Mucosa of stomach (tissue), 1 donor: Measurements from ENCODE around the gene TBC1D1.

Experiments
- H3K27me3 ChIP-seq: one replicate; pipeline ENCODE4 v1.7.0; 2013; ENCODE audit warnings: mild to moderate bottlenecking, low read length; ENCODE audit not compliant: control insufficient read depth, insufficient read depth
- H3K36me3 ChIP-seq: one replicate; pipeline ENCODE4 v1.7.0; 2013; ENCODE audit warnings: low read length; ENCODE audit not compliant: control insufficient read depth, insufficient read depth
- H3K4me1 ChIP-seq: one replicate; pipeline ENCODE4 v1.7.0; 2013; ENCODE audit warnings: mild to moderate bottlenecking, low read length; ENCODE audit not compliant: control insufficient read depth, insufficient read depth
- H3K4me3 ChIP-seq: one replicate; pipeline ENCODE4 v1.7.0; 2013; ENCODE audit warnings: low read length
- H3K9ac ChIP-seq: one replicate; pipeline ENCODE4 v1.7.0; 2013; ENCODE audit warnings: mild to moderate bottlenecking, low read length, moderate library complexity
- H3K9me3 ChIP-seq: one replicate; pipeline ENCODE4 v1.7.0; 2013; ENCODE audit warnings: mild to moderate bottlenecking, low read length, moderate library complexity; ENCODE audit not compliant: control insufficient read depth
- donor health status: Pancreatic carcinoma.

TBC1D1 gene

DNA sequence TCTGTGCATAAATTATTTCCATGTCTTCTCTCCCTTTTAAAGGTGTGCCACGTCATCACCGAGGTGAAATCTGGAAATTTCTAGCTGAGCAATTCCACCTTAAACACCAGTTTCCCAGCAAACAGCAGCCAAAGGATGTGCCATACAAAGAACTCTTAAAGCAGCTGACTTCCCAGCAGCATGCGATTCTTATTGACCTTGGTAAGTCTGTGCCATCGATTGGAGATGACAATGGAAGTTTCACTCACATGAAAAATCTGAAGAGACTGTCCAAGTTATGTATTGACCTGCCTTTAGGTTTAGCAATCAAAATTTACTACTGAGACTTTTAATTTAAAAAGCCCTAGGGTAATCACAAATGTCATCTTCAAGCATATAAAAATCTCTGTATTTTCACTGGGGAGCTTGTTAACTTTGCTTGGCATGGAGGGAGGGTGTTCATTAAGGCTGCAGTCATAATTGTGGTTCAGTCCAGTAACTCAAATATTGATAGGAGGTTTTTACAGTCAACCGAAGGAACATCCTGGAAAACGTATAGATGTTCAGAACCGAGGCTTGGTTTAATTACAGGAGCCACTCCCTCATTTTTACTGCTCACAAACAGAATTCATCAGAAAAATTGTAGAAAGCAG, 212.2 kb downstream of the TBC1D1 start:
- Histone ChIP-seq H3K9ac (no peak overlapping the region), H3K4me3 (no peak overlapping the region), H3K4me1 (no peaks in the 10 kb centered on the region), H3K36me3 (no peaks in the 10 kb centered on the region), H3K9me3 (no peaks in the 10 kb centered on the region), H3K27me3 (no peaks in the 10 kb centered on the region)

DNA sequence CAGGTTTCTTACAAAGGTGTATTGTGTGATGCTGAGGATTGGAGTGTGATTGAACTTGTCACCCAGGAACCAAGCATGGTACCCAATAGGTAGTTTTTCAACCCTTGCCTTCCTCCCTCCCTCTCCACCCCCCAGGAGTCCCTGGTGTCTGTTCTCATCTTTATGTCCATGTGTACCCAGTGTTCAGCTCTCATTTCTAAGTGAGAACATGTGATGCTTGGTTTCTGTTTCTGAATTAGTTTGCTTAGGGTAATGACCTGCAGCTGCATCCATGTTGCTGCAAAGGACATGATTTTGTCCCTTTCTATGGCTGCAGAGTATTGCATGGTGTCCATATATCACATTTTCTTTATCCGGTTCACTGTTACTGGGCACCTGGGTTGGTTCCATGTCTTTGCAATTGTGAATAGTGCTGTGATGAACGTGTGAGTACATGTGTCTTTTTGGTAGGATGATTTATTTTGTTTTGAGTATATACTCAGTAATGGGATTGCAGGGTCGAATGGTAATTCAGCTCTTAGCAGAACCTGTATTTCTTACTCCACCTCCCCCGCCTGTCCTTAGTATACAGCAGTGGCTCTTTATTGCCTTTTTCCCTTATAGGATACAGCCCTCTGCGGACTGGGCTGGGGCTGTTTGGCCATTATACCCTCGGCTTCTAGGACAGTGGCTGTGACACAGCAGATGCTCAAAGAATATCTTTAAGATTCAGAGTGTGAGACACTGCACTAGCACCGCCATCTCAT, 214.8 kb downstream of the TBC1D1 start:
- H3K9me3 ChIP-seq: no peaks in the 10 kb centered on the region
- no peaks in the 10 kb centered on the region for H3K36me3 ChIP-seq
- H3K4me3 ChIP-seq: no peak overlapping the region
- H3K4me1 ChIP-seq: peaks cover 19% of the 10 kb centered on the region
- no peak overlapping the region for H3K9ac ChIP-seq
- no peaks in the 10 kb centered on the region for H3K27me3 ChIP-seq

DNA sequence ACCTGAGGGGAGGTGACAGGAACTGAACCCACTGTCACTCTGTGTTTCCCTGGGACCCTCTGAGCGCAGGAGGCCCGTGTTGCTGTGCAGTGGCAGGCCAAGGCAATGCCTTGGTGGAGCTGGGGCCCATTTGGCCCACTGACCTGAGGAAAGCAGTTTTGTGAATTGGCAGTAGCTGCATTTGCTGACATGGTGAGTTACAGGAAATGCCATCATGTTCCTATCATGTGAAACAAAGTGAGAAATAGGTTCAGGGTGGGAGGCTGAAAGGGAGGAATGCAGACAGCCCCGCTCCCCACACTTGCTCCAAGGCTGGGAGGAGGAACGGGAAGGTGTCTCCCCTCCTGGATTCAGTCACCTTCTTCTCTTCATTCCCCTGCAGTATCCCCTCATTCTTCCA, 215.4 kb downstream of the TBC1D1 start:
- peaks cover 24% of the 10 kb centered on the region for H3K4me1 ChIP-seq
- H3K4me3 ChIP-seq: no peak overlapping the region
- H3K9me3 ChIP-seq: no peaks in the 10 kb centered on the region
- H3K9ac ChIP-seq: no peak overlapping the region
- no peaks in the 10 kb centered on the region for H3K27me3 ChIP-seq
- no peaks in the 10 kb centered on the region for H3K36me3 ChIP-seq

DNA sequence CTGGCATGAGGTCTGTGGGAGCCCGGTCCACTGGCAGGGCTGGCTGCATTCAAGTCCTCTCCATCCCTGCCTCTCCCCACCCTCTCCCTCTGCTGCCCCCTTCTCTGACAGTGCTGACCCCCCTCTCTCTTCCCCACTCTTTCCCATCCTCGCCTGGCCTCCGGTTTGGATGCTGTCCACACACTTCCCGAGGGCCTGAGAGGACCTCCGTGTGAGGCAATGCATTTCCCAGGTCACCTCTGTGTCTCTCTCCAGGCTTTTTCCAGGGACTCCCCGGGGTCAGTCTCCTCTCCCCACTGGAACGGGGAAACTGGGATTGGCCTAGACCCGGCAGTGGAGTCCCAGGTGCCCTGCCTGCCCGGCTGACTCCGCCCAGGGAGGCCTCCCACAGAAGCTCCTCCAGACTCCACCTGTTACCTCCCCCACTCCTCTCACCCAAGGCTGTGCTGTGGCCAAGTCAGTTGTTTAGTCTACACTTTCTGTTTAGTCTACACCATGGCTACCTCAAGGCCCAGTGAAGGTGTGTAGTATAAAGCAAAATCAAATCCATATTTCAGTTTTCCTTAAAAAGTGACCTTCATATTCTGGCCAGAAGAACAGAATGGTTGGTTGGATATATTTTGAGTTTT, 216.1 kb downstream of the TBC1D1 start:
- Histone ChIP-seq H3K4me3 (no peak overlapping the region), H3K9ac (no peak overlapping the region), H3K4me1 (peaks cover 24% of the 10 kb centered on the region), H3K36me3 (no peaks in the 10 kb centered on the region), H3K9me3 (no peaks in the 10 kb centered on the region), H3K27me3 (no peaks in the 10 kb centered on the region)

DNA sequence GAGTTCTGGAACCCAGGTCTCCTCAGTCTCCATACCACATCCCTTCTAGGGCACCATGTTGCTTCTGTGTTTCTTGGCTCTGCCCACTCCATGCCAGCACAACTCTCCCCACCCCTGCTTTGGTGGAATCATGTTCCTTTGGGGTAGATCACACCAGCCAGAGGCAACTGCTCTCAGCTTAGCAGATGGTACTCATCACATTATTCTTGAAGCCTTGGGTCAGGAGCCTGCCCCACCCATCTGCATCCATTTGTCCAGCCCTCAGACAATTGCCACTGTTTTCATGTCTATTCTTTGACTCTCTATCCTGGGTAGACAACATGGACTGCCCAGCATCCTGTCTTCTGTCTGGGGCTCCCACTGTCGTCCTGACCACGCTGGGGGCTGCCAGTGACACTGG, 216.9 kb downstream of the TBC1D1 start:
- H3K4me3 ChIP-seq: no peak overlapping the region
- no peak overlapping the region for H3K9ac ChIP-seq
- H3K36me3 ChIP-seq: no peaks in the 10 kb centered on the region
- H3K4me1 ChIP-seq: peaks cover 24% of the 10 kb centered on the region
- no peaks in the 10 kb centered on the region for H3K27me3 ChIP-seq
- no peaks in the 10 kb centered on the region for H3K9me3 ChIP-seq

DNA sequence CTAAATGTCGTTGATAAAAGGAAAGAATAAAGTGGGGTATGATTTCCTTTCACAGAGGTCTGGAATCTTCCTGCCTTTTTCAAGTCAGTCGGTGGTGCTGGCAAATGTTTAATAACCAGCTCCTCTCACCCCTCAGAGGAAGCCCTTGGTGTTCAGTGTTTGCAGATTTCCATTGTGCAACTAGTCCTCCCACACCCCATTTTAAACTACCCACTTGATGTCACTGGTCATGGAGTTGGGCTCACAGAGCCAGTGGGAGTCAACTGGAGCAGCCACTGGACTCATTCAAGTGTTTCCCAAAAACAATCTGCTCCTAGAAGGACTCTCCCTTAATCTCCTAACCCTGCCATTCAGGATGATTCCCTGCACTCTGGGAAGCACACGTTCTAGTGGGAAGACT, 218.5 kb downstream of the TBC1D1 start:
- H3K9ac ChIP-seq: no peak overlapping the region
- H3K9me3 ChIP-seq: no peaks in the 10 kb centered on the region
- no peaks in the 10 kb centered on the region for H3K36me3 ChIP-seq
- H3K4me3 ChIP-seq: no peak overlapping the region
- H3K27me3 ChIP-seq: no peaks in the 10 kb centered on the region
- H3K4me1 ChIP-seq: peaks cover 24% of the 10 kb centered on the region

DNA sequence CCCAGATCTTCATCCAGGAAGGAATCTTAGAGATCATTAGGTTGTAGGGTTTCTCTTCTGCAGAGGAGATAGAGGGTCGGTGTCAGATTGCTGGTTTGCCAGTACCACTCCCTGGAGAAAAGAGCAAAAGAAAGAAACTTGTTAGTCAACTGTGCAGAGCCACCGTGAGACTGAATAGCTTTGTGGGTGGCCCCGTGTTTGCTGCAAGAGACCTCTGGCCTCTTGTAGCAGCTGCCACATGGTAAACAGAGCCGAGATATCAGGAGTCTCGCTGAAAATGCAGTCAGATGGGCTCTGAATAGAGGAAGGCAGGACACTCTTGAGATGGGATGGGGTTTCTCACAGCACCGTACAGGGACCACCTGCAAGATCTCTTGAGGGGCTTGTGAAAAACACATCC, 219.0 kb downstream of the TBC1D1 start:
- no peaks in the 10 kb centered on the region for H3K36me3 ChIP-seq

DNA sequence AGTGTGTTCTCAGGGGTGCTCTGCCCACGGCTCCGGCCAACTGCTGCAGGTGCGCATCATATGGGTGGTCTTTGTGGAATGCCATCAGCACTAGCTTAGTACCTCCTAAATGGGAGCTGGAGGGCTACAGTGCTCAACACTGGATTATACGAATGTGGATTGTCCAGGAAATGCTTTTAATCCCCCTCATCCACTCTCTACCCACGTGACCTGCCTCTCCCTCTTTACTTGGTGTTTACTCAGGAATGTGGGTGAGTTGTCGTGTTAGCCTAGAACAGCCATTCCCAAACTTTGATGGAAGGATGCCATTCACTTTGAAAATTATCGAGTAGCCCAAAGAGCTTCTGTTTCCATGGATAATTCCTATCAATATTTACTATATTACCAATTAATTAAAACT, 220.1 kb downstream of the TBC1D1 start:
- H3K4me1 ChIP-seq: peaks cover 24% of the 10 kb centered on the region

More for the DNA sequence above, 219.0 kb downstream of the TBC1D1 start:
- H3K9me3 ChIP-seq: no peaks in the 10 kb centered on the region
- H3K4me3 ChIP-seq: no peak overlapping the region
- peaks cover 24% of the 10 kb centered on the region for H3K4me1 ChIP-seq
- H3K27me3 ChIP-seq: no peaks in the 10 kb centered on the region
- no peak overlapping the region for H3K9ac ChIP-seq

DNA sequence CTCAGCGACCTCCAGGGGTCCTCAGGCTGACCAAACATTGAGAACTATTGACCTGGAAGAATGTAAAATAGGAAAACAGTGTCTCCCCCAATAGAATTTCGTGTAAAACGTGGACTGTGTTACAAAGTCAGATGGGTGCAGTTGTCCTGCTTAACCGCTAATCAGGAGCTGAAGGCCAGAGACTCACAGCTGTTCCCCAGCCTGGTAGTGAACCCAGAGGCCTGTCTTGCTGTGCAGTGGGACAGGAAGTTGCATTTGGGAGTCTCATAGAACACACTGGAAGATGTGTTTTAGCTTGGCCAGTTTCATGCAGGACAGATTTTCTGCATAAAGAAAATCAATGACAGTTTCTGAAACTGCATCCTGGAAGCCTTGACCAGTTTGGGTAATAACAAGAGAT, 220.8 kb downstream of the TBC1D1 start:
- H3K9me3 ChIP-seq: no peaks in the 10 kb centered on the region
- H3K36me3 ChIP-seq: no peaks in the 10 kb centered on the region
- peaks cover 24% of the 10 kb centered on the region for H3K4me1 ChIP-seq
- H3K27me3 ChIP-seq: no peaks in the 10 kb centered on the region
- H3K9ac ChIP-seq: no peak overlapping the region
- H3K4me3 ChIP-seq: no peak overlapping the region

More for the DNA sequence above, 220.1 kb downstream of the TBC1D1 start:
- no peaks in the 10 kb centered on the region for H3K9me3 ChIP-seq
- H3K27me3 ChIP-seq: no peaks in the 10 kb centered on the region
- no peak overlapping the region for H3K4me3 ChIP-seq
- H3K36me3 ChIP-seq: no peaks in the 10 kb centered on the region
- H3K9ac ChIP-seq: no peak overlapping the region

DNA sequence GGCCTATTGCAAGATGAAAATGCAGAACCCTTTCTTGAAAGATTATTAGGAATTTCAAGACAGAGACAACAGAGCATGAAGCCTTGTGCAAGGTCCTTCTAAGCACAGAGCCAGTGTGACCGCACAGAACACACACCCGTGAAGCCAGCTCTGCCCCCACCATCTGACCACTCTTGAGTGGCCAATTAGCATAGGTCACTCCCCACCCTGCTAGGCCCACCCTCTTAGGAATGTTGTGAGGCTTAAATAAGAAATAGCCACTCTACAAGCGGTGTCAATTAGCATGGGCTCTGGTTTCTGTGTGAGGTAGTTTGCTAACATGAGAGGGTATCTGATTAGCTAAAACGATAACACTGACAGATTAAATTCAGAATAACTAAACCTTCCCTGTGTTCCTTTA, 222.2 kb downstream of the TBC1D1 start:
- Histone ChIP-seq H3K36me3 (no peaks in the 10 kb centered on the region), H3K9me3 (no peaks in the 10 kb centered on the region), H3K4me3 (no peak overlapping the region), H3K4me1 (peaks cover 24% of the 10 kb centered on the region), H3K27me3 (no peaks in the 10 kb centered on the region), H3K9ac (no peak overlapping the region)

DNA sequence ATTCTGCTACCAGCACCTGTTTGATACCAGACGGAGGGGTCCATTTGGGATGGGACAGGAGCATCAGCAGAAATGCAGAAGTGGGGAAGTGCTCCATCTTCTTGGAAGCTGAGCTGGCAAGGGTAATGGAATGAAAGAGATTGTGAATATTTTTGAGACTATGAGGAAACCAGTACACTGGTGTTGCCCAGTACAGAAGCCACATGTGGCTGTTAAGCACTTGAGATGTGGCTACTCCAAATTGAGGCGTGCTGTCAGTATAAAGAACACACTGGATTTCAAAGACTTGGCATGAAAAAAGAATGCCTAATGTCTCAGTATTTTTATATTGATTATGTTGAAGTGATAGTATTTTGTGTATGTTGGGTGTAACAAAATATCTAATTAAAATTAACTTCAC, 222.7 kb downstream of the TBC1D1 start:
- Histone ChIP-seq H3K4me1 (peaks cover 24% of the 10 kb centered on the region), H3K36me3 (no peaks in the 10 kb centered on the region), H3K9ac (no peak overlapping the region), H3K27me3 (no peaks in the 10 kb centered on the region), H3K9me3 (no peaks in the 10 kb centered on the region), H3K4me3 (no peak overlapping the region)

DNA sequence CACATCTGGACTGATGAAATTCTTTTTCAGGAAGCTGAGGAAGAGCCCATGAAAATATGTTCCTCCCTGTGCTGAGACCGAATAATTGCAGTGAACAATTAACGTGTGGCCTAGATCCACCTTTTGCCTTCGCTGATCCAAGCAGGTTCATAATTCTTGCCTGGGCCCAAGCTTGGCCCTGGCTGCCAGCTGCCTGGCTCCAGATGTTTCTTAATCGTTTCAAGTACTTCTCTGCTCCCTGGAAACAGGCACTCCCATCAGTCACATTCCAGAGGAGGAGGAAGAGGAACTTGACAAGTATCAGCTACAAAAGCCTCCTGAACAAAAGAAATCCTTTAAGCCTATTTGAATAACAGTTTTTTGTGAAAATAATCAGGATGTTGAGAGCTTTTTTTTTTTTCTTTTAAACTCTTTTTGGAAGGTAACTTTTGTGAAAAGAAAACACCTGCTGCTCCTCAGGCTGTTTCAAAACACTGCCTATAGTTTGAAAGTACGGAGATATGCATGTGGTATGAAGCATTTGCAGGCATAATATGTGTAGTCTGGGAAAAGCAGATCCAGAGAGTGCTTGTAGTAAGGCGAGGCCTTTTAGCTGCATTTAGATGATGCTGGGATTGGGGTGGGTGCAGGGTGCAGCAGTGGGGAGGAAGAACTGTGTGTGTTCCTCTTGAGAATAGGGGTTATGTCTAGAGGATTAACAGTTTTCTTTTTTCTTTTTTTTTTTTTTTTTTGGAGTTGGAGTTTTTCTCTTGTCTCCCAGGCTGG, 223.7 kb downstream of the TBC1D1 start:
- Histone ChIP-seq H3K36me3 (no peaks in the 10 kb centered on the region), H3K9ac (no peak overlapping the region)

More for the DNA sequence above, 223.7 kb downstream of the TBC1D1 start:
- no peaks in the 10 kb centered on the region for H3K27me3 ChIP-seq
- H3K4me3 ChIP-seq: no peak overlapping the region
- no peaks in the 10 kb centered on the region for H3K9me3 ChIP-seq
- peaks cover 16% of the 10 kb centered on the region for H3K4me1 ChIP-seq
